Esophagus muscularis mucosa (tissue), 4 donors: Measurements from ENCODE around the gene CLIP3. TPM values are rescaled to one million over a fixed set of nuclear protein-coding genes. Genes with fewer than 3 reads are reported as not detected.

Source experiments
- DNase-seq: peaks from one replicate; pipeline ENCODE4 v3.0.0-alpha.2; 2017; ENCODE audit errors: extremely low spot score
- H3K27ac ChIP-seq, 4 donors: fragments of 200-600 bp; sonication (generic); replicated peaks in 1 of 4; 1 replicate in 3 of 4; 2 replicates in 1 of 4; pipeline ENCODE4 v1.5.1; 2016 to 2019; ENCODE audit warnings: mild to moderate bottlenecking in 1 of 4
- H3K27me3 ChIP-seq, 4 donors: fragments of 200-600 bp; sonication (generic); one replicate each; pipeline versions ENCODE4 v1.5.1 to v1.6.0; 2016 to 2019
- H3K36me3 ChIP-seq, 4 donors: fragments of 200-600 bp; sonication (generic); one replicate each; pipeline ENCODE4 v1.5.1; 2016 to 2019
- H3K4me1 ChIP-seq, 4 donors: fragments of 200-600 bp; sonication (generic); one replicate each; pipeline ENCODE4 v1.5.1; 2016 to 2019
- H3K4me3 ChIP-seq, 4 donors: fragments of 200-600 bp; sonication (generic); 1 replicate in 2 of 4; 2 replicates in 2 of 4; pipeline ENCODE4 v1.5.1; 2016 to 2019; ENCODE audit warnings: mild to moderate bottlenecking in 4 of 4, moderate library complexity in 1 of 4
- H3K9me3 ChIP-seq, 4 donors: fragments of 200-600 bp; sonication (generic); 1 replicate in 3 of 4; 2 replicates in 1 of 4; pipeline ENCODE4 v1.5.1; 2016 to 2019
- EP300 ChIP-seq: sonication (generic); formaldehyde crosslinking; IDR thresholded peaks from one replicate; pipeline ENCODE4 v1.6.1; 2017; ENCODE audit warnings: antibody characterized with exemption
- POLR2A ChIP-seq: fragments of 450-650 bp; IDR thresholded peaks from one replicate; pipeline ENCODE4 v1.6.1; 2017; ENCODE audit warnings: antibody characterized with exemption, moderate library complexity, mild to moderate bottlenecking, low read depth
- POLR2AphosphoS5 ChIP-seq, 2 donors: sonication (generic); formaldehyde crosslinking; IDR thresholded peaks; one replicate each; pipeline ENCODE4 v1.6.1; 2017; ENCODE audit warnings: antibody characterized with exemption in 2 of 2
- WGBS: methylation state at CpG from one replicate; pipeline ENCODE4 v1.1.5; 2018; 5-methylcytosine and 5-hydroxymethylcytosine counted together
- intact Hi-C: fragments of 100-400 bp; cut with DNase I; formaldehyde crosslinking; loops from one replicate; pipeline ENCODE4 v1.15.1; 2023
- total RNA-seq, 4 donors: library from RNA; depleted of rRNA; stranded (reverse); fragments of >200 nt; gene quantifications; one replicate each; pipeline versions ENCODE4 v1.1.0 to v1.2.1, GENCODE V29; 2016
- TF ChIP-seq, protein P1 (sequence below), 3 experiments: fragments of 200-600 bp in 2 of 3; fragments of 450-650 bp in 1 of 3; sonication (generic) in 2 of 3; IDR thresholded peaks; one replicate each; pipeline ENCODE4 v1.5.1; 2017 to 2019; ENCODE audit warnings: antibody characterized with exemption in 3 of 3, mild to moderate bottlenecking in 2 of 3, moderate library complexity in 1 of 3

The CLIP3 gene
- total RNA-seq, 4 donors from 2014 or later = 39.9 to 73.3 (median 51.4) TPM

DNA sequence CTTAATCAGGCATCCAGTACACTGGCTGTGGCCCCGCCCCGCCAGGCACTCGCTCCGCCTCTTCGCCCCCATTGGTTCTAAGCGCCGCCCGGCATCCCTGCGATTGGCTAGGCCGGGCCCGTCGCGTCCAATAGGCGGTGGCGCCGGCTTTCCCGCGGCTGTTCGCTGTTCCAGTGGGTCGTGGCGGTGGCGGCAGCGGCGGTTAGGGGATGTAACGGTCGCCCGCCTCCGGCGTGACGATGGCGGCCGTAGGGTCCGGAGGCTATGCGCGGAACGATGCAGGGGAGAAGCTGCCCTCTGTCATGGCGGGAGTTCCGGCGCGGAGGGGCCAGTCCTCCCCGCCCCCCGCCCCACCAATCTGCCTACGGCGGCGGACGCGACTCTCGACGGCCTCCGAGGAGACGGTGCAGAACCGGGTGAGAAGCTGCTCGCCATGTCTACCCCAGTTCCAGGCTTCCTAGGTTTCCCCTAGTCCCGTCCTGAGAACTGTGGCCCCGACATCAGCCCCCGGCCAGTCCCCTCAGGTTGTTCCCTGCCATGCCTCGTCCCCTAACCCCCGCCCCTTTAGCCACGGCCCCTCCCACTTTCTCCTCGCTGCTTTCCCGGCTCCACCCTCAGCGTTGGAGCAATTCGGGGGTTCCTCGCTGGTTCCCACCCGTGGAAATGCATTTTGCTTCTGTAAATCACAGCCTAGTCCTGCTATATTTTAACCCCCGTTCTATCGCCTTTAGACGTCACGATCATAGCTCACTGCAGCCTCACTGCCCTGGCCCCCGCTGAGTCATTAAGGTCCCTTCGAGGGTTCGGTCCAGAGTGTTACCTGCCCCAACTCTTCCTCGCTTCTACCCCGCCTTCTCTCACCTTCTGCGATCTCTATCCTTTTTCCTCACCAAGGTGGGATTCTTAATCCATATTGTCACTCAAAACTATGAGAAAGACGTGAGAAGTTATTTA, 22.3 kb upstream of the CLIP3 start, which contains the start of gene WDR62:
TSS of gene WDR62 (plus strand) at position 165 of the 954 bp plus-strand sequence. CDS start at position 240, 75 bp downstream.
- intact Hi-C loops = loop anchor here (5.0 kb wide), 1 partner anchor 57 kb away; the partner anchor contains the start of genes OVOL3 and POLR2I
- no peaks in the 10 kb centered on the region for H3K9me3 ChIP-seq
- peak within 1 kb of the TSS; percentile 61 to 73 (median 68) for H3K4me3 ChIP-seq
- H3K4me1 ChIP-seq = peaks cover 7 to 29% (median 22%) of the 10 kb centered on the region in 4 donors
- WGBS = 2% methylated on average over 24 of the region's 76 CpGs
- no peak for TF ChIP-seq EP300
- no peak for TF ChIP-seq POLR2AphosphoS5 (IDR thresholded peaks at IDR 0.05)
- TF ChIP-seq, protein P1, sequence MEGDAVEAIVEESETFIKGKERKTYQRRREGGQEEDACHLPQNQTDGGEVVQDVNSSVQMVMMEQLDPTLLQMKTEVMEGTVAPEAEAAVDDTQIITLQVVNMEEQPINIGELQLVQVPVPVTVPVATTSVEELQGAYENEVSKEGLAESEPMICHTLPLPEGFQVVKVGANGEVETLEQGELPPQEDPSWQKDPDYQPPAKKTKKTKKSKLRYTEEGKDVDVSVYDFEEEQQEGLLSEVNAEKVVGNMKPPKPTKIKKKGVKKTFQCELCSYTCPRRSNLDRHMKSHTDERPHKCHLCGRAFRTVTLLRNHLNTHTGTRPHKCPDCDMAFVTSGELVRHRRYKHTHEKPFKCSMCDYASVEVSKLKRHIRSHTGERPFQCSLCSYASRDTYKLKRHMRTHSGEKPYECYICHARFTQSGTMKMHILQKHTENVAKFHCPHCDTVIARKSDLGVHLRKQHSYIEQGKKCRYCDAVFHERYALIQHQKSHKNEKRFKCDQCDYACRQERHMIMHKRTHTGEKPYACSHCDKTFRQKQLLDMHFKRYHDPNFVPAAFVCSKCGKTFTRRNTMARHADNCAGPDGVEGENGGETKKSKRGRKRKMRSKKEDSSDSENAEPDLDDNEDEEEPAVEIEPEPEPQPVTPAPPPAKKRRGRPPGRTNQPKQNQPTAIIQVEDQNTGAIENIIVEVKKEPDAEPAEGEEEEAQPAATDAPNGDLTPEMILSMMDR (IDR thresholded peaks at IDR 0.05) = no peak
- no peak for TF ChIP-seq POLR2A
- peak within 1 kb of the TSS; percentile 87 to 95 (median 91) for H3K27ac ChIP-seq
- no peak for DNase-seq
- no peaks in the 10 kb centered on the region for H3K36me3 ChIP-seq
- H3K27me3 ChIP-seq = no peaks in the 10 kb centered on the region

DNA sequence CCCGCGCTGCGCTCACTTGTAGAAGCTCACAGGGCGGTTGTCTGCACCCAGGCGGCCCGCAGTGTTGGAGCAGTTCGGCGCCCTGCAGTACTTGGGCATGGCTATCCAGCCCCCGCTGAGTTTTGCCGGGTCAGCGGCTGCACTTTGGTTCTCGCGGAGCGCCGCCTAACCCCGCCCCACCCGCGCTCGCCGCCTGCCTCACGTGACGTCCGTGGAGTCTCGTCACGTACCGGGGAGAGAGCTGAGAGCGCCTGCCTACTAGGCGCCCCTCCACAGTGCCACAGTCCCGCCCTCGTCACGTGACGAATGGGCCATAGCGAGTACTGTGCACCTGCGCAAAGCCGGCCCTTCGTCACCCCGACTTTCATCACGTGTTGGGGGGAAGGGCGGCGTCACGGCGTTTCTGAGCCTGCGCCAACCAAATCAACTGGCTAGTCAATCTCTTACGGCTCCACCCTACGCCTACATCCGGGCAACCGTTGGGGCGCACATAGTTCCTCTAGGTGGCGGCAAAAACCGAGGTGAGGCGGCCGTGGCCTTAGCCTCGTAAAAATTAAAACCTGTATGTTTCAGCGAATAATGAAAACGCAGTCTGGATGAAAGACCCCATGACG, 21.6 kb upstream of the CLIP3 start, which contains the start of gene THAP8:
TSS of gene THAP8 (minus strand) at position 167 of the 614 bp plus-strand sequence. CDS start at position 99, 68 bp downstream.
- no peaks in the 10 kb centered on the region for H3K36me3 ChIP-seq
- intact Hi-C loops = no loop called here
- WGBS = under 1% methylated on average over 42 of the region's 56 CpGs

DNA sequence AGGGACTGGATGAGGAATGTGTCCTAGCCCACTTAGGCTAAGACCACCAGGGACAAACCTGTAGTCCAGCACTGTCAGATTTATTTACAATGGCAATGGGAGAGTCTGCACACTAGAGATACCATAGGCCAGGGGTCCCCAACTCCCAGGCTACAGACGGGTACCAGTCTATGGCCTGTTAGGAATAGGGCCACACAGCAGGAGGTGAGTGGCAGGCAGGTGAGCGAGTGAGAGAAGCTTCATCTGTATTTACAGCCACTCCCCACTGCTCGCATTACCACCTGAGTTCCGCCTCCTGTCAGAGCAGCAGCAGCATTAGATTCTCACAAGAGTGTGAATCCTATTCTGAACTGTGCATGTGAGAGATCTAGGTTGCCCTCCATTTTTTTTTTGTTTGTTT, 19.0 kb upstream of the CLIP3 start:
- H3K27me3 ChIP-seq = no peaks in the 10 kb centered on the region

More for the DNA sequence above, 21.6 kb upstream of the CLIP3 start, which contains the start of gene THAP8:
- no peaks in the 10 kb centered on the region for H3K9me3 ChIP-seq
- peak; percentile 100 for DNase-seq
- peak within 1 kb of the TSS; percentile 87 to 95 (median 91) for H3K27ac ChIP-seq
- H3K4me3 ChIP-seq = peak within 1 kb of the TSS; percentile 61 to 73 (median 68)
- no peak for TF ChIP-seq EP300
- TF ChIP-seq POLR2A = no peak
- peak; percentile 93 to 99 for TF ChIP-seq POLR2AphosphoS5 (IDR thresholded peaks at IDR 0.05)
- TF ChIP-seq, protein P1 (IDR thresholded peaks at IDR 0.05) = peak; percentile 36 to 63 (median 48)
- peaks cover 7 to 29% (median 22%) of the 10 kb centered on the region in 4 donors for H3K4me1 ChIP-seq
- no peaks in the 10 kb centered on the region for H3K27me3 ChIP-seq

DNA sequence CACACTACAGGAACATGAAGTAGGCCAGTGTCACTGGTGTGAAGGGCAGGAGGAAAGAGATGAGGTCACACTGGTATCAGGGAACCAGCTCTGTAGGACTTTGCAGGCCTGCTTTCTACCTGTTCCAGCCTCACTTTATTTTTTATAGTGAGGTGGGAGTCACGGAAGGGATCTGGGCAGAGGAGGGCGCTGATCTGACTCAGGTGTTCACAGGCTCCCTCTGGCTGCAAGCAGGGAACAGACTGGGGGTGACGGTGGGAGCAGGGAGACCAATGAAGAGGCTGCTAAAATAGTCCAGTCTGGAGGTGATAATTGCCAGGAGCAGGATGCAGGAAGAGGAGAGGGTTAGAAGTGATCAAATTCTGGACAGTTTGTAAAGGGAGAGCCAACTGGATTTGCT, 18.6 kb upstream of the CLIP3 start:
- 44% methylated on average over 3 of the region's 3 CpGs for WGBS
- no peak overlapping the region for H3K4me3 ChIP-seq
- no peak for DNase-seq
- peak overlapping the region; percentile 46 to 95 (median 74) for H3K27ac ChIP-seq
- no peaks in the 10 kb centered on the region for H3K9me3 ChIP-seq
- intact Hi-C loops = no loop called here
- TF ChIP-seq POLR2AphosphoS5 (IDR thresholded peaks at IDR 0.05) (no peak), POLR2A (no peak)
- TF ChIP-seq, protein P1 (IDR thresholded peaks at IDR 0.05) = peak; percentile 24 to 48 (median 41)
- H3K36me3 ChIP-seq = no peaks in the 10 kb centered on the region
- H3K4me1 ChIP-seq = peaks cover 7 to 43% (median 40%) of the 10 kb centered on the region in 4 donors
- no peaks in the 10 kb centered on the region for H3K27me3 ChIP-seq

More for the DNA sequence above, 19.0 kb upstream of the CLIP3 start:
- Histone ChIP-seq H3K4me3 (no peak overlapping the region), H3K4me1 (peaks cover 7 to 39% (median 36%) of the 10 kb centered on the region in 4 donors), H3K9me3 (no peaks in the 10 kb centered on the region), H3K36me3 (no peaks in the 10 kb centered on the region), H3K27ac (peak overlapping the region; percentile 46 to 95 (median 74))
- intact Hi-C loops = loop anchor here (2.0 kb wide), 1 partner anchor 55 kb away; no protein-coding TSS in a partner anchor
- WGBS = 88% methylated on average over 4 of the region's 4 CpGs
- no peak for TF ChIP-seq POLR2A
- TF ChIP-seq, protein P1 (IDR thresholded peaks at IDR 0.05) = no peak
- TF ChIP-seq POLR2AphosphoS5 (IDR thresholded peaks at IDR 0.05) = no peak
- no peak for TF ChIP-seq EP300
- no peak for DNase-seq
